ENCODE measurements around the gene SOX12.

SOX12 gene

DNA sequence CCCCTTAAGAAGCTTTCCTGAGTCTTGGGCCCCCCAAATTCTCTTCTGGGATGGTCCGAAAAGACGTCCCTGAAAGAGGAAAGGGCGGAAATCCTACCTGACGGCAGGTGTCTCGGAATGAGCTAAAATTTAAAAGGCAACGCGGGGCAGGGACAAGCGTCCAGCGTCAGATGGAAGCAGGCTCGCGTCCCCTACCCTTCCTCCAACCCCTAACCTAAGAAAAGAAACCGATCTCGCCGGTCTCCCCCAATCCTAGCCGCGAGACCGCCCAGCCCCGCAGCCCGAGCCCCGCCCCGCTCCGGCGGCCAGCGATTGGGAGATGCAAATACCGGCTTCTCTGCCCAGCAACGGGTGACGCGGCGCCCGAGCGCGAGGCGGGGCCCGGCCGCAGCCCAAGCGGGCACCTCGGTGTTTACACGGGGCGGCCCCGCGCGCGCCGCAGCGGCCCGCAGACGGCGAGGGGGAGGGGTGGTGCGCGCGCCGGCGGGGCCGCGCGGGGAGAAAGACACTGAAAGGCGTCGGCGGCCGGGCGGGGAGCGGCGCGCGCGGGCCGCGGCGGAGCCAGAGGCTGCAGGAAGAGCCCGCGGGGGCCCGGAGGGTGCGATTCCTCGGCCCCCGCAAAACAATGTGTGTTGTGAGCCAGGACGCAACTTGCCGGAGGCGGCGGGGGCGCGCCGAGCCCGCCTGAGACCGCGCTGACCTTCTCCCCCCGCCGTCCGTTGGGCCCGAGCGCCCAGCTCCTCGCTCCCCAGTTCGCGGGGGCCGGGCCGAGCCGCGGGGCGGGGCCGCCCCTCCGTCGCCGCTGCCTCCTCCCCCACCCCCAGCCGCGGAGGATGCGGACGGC, at the start of gene SOX12:
TSS of gene SOX12 (plus strand) at position 508 of the 844 bp plus-strand sequence. CDS start 373 bp downstream, outside the sequence.
- peak; percentile 93 for DNase-seq

DNA sequence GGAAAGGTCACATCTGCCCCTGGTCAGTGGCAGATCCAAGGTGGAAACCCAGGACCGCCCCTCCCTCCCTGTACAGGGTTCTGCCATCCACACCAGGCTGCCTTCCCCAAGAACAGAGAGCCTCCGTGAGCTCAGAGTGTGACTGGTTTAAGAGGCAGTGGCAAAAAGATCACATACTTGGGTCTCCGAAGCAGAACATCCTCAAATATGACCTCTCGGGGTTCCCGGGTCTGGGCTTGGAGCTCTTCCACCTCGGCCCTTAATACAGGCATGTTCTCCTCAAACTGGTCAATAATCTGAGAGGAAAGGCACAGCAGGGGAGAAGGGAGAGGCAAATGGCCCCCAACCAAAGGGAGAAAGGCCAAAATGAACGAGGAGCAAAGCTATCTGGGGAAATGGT, 49.6 kb upstream of the SOX12 start:
- no peak for DNase-seq

- no peak for DNase-seq
Measured at GRCh38 chr20:276620-277495, 48.5 kb upstream of the SOX12 start.

GRCh38 chr20:277496-277781, 47.9 kb upstream of the SOX12 start:
- DNase-seq = no peak

- DNase-seq = no peak
Measured at GRCh38 chr20:278181-278580, 47.2 kb upstream of the SOX12 start.

DNA sequence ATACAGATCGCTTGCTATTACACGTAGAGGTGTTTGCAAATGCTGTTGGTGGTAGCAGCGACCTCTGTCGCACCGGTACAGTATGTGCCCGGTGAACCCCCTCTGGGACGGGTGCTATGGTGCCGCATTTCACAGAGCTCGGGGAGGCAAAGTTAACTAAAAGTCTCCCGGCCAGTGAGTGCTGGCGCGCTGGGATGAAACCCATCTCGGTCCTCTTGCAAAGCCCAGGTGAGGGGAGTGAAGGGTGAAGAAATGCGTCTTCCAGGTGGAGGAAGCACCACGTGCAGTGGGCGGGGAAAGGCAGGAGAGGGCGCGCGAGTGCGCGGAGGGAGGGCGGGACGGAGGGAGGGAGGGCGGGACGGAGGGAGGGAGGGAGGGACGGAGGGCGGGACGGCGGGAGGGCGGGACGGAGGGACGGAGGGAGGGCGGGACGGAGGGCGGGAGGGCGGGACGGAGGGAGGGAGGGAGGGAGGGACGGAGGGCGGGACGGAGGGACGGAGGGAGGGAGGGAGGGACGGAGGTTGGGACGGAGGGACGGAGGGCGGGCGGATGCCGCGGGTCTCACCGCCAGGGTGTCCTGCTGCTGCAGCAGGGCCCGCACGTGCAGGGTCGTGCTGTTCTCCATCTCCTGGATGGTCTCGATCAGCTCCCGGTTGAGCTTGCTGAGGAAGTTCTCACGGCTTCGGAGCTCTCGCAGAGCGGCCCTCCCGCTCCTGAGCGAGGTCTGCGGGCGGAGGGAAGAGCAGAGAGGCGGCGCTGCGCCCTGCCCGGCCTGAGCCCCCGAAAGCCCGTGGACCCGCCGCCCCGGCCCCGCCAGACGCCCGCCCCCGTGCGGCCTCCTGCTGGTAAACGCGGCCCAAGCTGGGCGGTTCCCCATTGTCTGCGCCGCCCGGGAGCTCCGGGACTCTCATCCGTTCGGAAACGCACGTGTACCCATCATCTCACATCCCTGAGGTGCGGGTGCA, 46.5 kb upstream of the SOX12 start:
- DNase-seq = no peak

- DNase-seq = no peak
Measured at GRCh38 chr20:284172-284571, 41.2 kb upstream of the SOX12 start.

DNA sequence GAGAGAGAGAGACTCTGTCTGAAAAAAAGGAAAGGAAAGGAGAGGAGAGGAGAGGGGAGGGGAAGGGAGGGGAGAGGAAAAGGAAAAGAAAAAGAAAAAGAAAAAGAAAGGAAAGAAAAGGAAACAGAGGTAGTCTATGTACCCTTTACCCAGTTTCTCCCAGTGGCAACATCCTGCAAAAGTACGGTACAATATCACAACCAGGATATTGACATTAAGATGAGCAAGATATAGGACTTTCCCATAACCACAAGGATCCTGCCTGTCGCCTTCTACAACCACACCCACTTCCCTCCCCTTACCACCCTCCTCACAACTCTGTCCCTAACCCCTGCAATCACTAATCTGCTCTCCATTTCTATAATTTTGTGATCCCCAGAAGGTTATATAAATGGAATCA, 38.8 kb upstream of the SOX12 start:
- no peak for DNase-seq

- DNase-seq = no peak
Measured at GRCh38 chr20:288956-289692, 36.2 kb upstream of the SOX12 start.

GRCh38 chr20:289693-290083, 35.7 kb upstream of the SOX12 start:
- no peak for DNase-seq

GRCh38 chr20:290084-290831, 35.1 kb upstream of the SOX12 start, which contains the start of gene C20orf96:
C20orf96 (minus strand) TSS chr20:290750; CDS start chr20:290610, 140 bp downstream.
- DNase-seq = peak; percentile 90

DNA sequence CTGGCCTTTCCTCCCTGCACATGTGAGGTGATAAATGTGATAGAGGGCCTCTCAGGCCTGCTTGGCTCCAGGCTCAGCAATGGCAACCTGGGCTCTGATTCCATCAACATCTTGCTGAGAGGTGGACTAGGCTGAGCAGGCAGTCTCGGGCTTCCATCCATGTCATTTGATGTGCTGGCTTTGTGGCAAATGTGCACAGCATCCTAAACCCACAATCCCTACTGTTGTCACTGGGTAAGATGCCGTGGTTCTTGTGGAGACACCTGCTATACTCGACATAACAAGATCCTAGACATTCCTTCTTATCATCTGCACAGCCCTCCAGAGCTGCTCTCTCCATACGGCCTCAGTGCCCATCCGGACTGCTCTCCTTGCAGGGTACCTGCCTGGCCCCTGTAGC, 30.8 kb upstream of the SOX12 start:
- DNase-seq = no peak

DNA sequence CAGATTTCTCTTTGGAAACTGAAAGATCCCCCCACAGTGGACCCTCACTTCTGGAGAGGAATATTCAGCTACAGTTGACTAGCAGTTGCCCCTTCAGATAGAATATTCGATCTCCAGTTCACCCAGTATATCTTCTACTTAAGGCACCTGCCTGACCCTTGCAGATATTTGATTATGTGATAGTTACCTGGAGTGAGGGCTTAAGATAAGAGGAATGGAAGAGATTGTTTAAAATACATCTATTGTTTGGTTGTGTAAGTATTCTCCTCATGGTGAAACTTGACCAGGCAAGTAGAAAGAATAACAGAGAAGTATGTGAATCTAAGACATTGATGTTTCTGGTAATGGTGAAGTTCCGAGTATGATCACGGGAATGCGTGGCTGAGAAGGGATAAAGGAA, 29.5 kb upstream of the SOX12 start:
- DNase-seq = no peak

DNA sequence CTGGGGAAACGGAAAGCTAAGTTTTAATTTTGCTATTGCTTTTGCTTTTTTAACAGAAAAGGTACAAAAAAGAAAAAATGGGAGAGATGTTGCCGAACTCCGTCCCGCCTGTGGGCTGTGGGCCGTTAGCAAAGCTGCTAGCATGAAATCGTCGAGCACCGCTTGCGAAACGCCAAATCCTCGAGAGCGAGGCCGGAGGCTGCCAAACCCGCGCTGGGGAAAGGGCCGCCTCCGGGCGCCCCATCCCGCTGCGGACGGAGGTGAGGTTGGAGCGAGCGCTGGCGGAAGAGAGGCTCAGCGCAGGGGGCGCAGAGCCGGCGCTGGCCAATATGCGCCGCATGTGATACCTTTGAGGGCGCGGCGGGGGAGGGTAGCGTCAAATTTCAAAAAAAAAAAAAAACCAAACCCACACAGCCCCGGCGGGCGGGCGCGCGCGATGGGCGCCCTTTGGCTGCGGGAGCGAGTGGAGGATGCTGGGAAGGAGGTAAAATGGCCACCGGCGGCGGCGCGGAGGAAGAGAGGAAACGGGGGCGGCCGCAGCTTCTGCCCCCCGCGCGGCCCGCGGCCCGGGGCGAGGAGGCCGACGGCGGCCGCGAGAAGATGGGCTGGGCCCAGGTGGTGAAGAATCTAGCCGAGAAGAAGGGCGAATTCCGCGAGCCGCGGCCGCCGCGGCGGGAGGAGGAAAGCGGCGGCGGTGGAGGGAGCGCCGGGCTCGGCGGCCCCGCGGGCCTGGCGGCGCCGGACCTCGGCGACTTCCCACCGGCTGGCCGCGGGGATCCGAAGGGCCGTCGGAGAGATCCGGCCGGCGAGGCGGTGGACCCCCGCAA, 28.0 kb upstream of the SOX12 start, which contains the start of gene ZCCHC3:
TSS of gene ZCCHC3 (plus strand) at position 473 of the 827 bp plus-strand sequence. CDS start at position 490, 17 bp downstream.
- peak; percentile 98 for DNase-seq

DNA sequence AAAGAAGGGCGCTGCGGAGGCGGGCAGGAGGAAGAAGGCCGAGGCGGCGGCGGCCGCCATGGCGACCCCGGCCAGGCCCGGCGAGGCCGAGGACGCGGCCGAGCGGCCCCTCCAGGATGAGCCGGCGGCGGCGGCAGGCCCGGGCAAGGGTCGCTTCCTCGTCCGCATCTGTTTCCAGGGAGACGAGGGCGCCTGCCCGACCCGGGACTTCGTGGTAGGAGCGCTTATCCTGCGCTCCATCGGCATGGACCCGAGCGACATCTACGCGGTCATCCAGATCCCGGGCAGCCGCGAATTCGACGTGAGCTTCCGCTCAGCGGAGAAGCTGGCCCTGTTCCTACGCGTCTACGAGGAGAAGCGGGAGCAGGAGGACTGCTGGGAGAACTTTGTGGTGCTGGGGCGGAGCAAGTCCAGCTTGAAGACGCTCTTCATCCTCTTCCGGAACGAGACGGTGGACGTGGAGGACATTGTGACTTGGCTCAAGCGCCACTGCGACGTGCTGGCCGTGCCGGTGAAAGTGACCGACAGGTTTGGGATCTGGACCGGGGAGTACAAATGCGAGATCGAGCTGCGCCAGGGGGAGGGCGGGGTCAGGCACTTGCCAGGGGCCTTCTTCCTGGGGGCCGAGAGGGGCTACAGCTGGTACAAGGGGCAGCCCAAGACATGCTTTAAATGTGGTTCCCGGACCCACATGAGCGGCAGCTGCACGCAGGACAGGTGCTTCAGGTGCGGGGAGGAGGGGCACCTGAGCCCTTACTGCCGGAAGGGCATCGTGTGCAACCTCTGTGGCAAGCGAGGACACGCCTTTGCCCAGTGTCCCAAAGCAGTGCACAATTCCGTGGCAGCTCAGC, 27.2 kb upstream of the SOX12 start:
- DNase-seq = peak; percentile 39

DNA sequence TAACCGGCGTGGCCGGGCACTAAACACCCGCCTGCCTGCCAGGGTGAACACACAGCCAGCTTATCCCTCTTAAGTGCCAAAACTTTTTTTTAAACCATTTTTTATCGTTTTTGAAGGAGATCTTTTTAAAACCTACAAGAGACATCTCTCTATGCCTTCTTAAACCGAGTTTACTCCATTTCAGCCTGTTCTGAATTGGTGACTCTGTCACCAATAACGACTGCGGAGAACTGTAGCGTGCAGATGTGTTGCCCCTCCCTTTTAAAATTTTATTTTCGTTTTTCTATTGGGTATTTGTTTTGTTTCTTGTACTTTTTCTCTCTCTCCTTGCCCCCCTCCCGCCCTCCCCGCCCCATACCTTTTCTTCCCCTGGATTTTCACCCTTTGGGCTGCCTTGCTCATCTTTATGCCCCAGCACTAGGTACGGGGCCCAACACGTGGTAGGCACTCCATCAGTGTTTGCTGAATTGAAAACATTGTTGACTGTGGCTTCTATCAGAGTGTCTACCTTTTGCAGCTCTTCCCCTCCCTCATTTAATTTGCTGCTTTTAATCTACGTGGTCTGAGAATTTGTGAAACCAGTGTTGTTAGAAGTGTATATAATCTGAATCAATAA, 26.5 kb upstream of the SOX12 start:
- DNase-seq = no peak

DNA sequence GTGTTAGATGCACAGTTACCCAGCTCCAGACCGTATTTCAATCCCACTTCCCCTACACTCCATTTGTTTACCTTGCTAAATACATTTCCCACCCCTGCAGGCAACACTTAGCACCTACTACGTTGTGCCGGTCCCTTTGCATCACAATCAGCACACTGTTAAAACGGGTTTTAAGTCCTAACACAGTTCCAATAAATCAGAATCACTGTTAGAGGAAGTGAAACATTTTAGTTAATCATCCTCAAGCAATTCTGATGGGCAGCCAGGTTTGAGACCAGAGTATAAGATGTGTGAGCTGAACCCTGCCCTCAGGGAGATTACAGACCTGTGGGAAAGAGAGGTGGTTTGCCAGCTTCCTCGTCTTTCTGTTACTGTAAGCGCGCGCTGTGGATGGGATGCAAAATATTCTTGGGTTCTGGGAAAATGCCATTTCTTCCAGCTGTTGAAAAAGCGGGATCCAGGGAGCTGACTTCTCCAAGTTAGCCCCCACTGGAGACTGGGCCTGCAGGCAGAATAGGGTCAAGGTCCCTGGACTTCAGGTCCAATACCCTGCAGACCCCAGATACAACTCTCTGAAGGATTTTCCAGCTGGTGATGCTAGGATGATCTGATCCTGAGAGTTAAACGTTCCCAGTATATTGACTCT, 24.9 kb upstream of the SOX12 start:
- DNase-seq = no peak

Measured in NCI-H2171 (cell line).